Adrenal gland (tissue), 5 donors: Measurements from ENCODE around the gene AIF1L.
"Not testable (repeated sequence)": the region's sequence is repeated elsewhere in the genome, so short reads cannot be mapped to it uniquely, and the experiment has no call there.

Source experiments
- CTCF ChIP-seq, 6 experiments: fragments of 450-650 bp in 4 of 6; fragments of 200-600 bp in 2 of 6; sonication (generic) in 1 of 6; IDR thresholded peaks; 1 replicate in 5 of 6; 2 replicates in 1 of 6; pipeline versions ENCODE4 v1.5.1 to v1.8.0; 2016 to 2021; ENCODE audit warnings: antibody characterized with exemption in 6 of 6, mild to moderate bottlenecking in 2 of 6, moderate library complexity in 1 of 6
- POLR2A ChIP-seq, 2 donors: fragments of 450-650 bp; IDR thresholded peaks; one replicate each; pipeline ENCODE4 v1.6.1; 2017; ENCODE audit warnings: antibody characterized with exemption in 2 of 2, mild to moderate bottlenecking in 2 of 2, moderate library complexity in 1 of 2
- donor health status: DM: no; HTN: no; CAD: no.

GRCh38 chr9:131099845-131100244 lies 3.5 kb downstream of the AIF1L start:
- TF ChIP-seq CTCF, POLR2A (IDR thresholded peaks at IDR 0.05): not testable (repeated sequence)
